Measurements from ENCODE around the gene UBA52. TPM values are rescaled to one million over a fixed set of nuclear protein-coding genes. Genes with fewer than 3 reads are reported as not detected.

The UBA52 gene
- total RNA-seq, 1 experiment from 2014 or later: 1,276 TPM

DNA sequence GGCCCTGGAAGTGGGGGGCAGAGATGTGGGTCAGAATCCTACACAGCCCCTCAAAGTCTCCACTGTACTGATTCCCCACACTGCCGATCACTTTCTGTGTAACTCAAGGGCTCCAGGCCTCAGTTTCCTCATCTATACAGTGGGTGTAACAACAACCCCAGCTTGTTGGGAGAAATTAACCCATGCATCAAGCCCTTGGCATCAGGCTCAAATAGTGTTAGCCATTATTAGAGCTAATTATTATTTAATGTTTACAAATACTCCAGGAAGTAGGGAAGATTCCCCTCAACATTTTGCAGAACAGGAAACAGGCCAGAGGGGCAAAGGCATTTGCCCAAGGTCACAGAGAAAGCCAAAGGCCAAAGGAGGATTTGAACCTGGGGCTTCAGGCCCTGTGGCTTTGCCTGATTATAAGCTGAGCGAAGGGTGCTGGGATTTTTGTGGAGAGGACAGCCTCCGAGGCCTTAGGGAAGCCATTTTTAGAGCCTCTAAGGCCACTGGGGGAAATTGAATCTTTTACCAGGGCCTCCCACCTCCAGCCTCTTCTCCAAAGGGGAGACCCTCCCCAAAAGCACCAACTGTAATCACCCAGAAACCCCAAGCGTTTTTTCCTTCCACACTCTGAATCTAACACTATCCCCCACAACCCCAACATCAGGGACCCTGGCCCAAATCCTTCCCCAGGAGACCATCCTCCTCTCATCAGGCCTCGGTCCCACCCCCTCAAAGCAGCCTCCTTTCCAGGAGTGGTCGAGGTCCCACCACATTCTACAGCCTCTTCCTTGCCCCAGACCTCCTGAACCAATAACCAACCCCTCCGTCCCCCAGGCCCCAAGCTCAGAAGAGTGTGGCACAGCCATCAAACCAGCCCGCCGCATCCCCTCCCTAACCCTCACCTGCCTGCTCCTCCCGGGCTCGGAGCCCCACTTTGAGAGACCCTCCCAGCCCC, 29.4 kb upstream of the UBA52 start:
- CTCF ChIA-PET: interaction anchor here (0.6 kb wide), 1 partner anchor 21 kb away, joined by 3 read pairs; the partner anchor contains the start of gene ELL
- no TSS peak for BruUV-seq (replicated peaks)
- POLR2A ChIA-PET: interaction anchor here (0.7 kb wide), 1 partner anchor 377 kb away, joined by 3 read pairs; the partner anchor contains the start of gene COPE

DNA sequence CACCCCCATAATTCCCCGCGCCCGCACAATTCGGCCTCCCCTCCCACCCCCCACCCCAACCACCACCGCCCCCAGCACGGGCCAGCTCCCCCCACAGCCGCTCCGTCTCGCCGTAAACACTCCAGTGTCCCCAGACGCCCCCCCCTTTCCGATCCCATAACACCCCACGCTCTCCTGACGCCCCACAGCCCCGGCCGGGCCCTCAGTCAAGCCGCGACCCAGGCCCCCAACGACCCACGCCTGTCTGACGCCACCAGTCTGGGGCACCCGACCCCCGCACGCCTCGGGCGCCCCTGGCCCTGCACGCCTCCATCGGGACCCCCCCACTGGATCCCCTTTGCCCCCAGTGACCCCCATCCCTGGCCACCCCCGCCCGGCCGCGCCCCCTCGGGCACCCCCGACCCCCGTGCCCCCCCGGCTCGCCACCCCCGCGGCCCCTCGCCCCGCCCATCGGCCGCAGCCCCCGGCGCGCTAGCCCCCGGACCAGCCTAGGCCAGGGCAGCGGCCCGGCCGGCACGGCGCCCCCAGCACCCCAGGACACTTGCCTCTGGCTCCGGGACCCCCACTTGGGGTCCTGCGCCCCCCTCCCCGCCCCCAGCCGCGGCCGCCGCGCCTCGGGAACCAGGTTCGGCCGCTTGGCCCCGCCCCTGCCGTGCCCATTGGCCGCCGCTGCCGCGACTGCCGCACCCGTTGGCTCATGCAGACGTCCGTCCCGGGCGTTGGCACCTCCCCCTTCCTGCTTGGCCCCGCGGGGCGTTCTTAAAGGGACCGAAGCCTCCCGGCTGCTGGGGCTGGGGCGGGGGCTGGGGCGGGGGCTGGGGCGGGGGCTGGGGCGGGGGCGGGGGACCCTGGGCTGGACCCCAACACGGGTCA, 28.5 kb upstream of the UBA52 start, which contains the start of gene FKBP8:
FKBP8 (minus strand) TSS at position 633 of the 873 bp plus-strand sequence. CDS start 1,603 bp downstream, outside the sequence.
- TF ChIP-seq CTCF (IDR thresholded peaks at IDR 0.05; ENCODE audit: insufficient read depth in 1 of 2, low read depth in 1 of 2, low read length in 1 of 2, severe bottlenecking in 1 of 2, unreplicated experiment in 1 of 2): no peak
- H3K27me3 Mint-ChIP-seq (ENCODE audit: insufficient read depth, unreplicated experiment): no peaks in the 10 kb centered on the region
- BruUV-seq (replicated peaks): no TSS peak
- H3K27ac Mint-ChIP-seq (ENCODE audit: unreplicated experiment): peak within 1 kb of the TSS; percentile 92
- peak within 1 kb of the TSS; percentile 84 for H3K4me3 ChIP-seq (ENCODE audit: low read depth, low read length)
- H3K36me3 ChIP-seq (ENCODE audit: control insufficient read depth, insufficient read depth, low read length): peaks cover 2% of the 10 kb centered on the region; the same call in 1 of the 2 replicates
- H3K36me3 Mint-ChIP-seq (ENCODE audit: insufficient read depth, unreplicated experiment): peaks cover 24% of the 10 kb centered on the region
- no peaks in the 10 kb centered on the region for H3K4me1 Mint-ChIP-seq (ENCODE audit: low read depth, unreplicated experiment)
- H3K9me3 ChIP-seq: no peaks in the 10 kb centered on the region
- no peaks in the 10 kb centered on the region for H3K9me3 Mint-ChIP-seq (ENCODE audit: unreplicated experiment)
- intact Hi-C loops (cut with micrococcal nuclease; ENCODE audit: unreplicated experiment): no loop called here
- ChIA-PET CTCF (interaction anchor here (0.6 kb wide), 1 partner anchor 22 kb away, joined by 3 read pairs; the partner anchor contains the start of gene ELL), POLR2A (interaction anchor here (0.7 kb wide), 1 partner anchor 376 kb away, joined by 3 read pairs; the partner anchor contains the start of gene COPE)
- peak; percentile 90 to 95 for DNase-seq
- peak within 1 kb of the TSS; percentile 82 for H3K4me3 Mint-ChIP-seq (ENCODE audit: unreplicated experiment)
- H3K4me1 ChIP-seq: peaks cover 11% of the 10 kb centered on the region
- no peaks in the 10 kb centered on the region for H3K27me3 ChIP-seq (replicated peaks; ENCODE audit: control insufficient read depth, insufficient read depth, low read length)

More for the DNA sequence above, 29.4 kb upstream of the UBA52 start:
- peaks cover 24% of the 10 kb centered on the region for H3K36me3 Mint-ChIP-seq (ENCODE audit: insufficient read depth, unreplicated experiment)
- intact Hi-C loops (cut with micrococcal nuclease; ENCODE audit: unreplicated experiment): no loop called here
- H3K9me3 Mint-ChIP-seq (ENCODE audit: unreplicated experiment): no peaks in the 10 kb centered on the region
- H3K4me1 Mint-ChIP-seq (ENCODE audit: low read depth, unreplicated experiment): no peaks in the 10 kb centered on the region
- H3K27ac Mint-ChIP-seq (ENCODE audit: unreplicated experiment): peak overlapping the region; percentile 63
- no peak for TF ChIP-seq CTCF (IDR thresholded peaks at IDR 0.05; ENCODE audit: insufficient read depth in 1 of 2, low read depth in 1 of 2, low read length in 1 of 2, severe bottlenecking in 1 of 2, unreplicated experiment in 1 of 2)
- peak overlapping the region; percentile 84 for H3K4me3 ChIP-seq (ENCODE audit: low read depth, low read length)
- H3K27me3 ChIP-seq (replicated peaks; ENCODE audit: control insufficient read depth, insufficient read depth, low read length): no peaks in the 10 kb centered on the region
- H3K27me3 Mint-ChIP-seq (ENCODE audit: insufficient read depth, unreplicated experiment): no peaks in the 10 kb centered on the region
- H3K9me3 ChIP-seq: no peaks in the 10 kb centered on the region
- no peak for DNase-seq
- peaks cover 11% of the 10 kb centered on the region for H3K4me1 ChIP-seq
- peaks cover 2% of the 10 kb centered on the region; the same call in 1 of the 2 replicates for H3K36me3 ChIP-seq (ENCODE audit: control insufficient read depth, insufficient read depth, low read length)
- peak overlapping the region; percentile 82 for H3K4me3 Mint-ChIP-seq (ENCODE audit: unreplicated experiment)
